Testis (tissue), 3 donors: ENCODE measurements around the gene UGP2. TPM values are rescaled to one million over a fixed set of nuclear protein-coding genes. Genes with fewer than 3 reads are reported as not detected.

ENCODE experiments used
- DNase-seq: peaks from one replicate; pipeline ENCODE4 v3.0.0-alpha.2; 2019
- H3K27ac ChIP-seq, 2 donors: fragments of 200-600 bp; sonication (generic); one replicate each; pipeline ENCODE4 v1.5.1; 2019
- H3K27me3 ChIP-seq: fragments of 200-600 bp; sonication (generic); one replicate; pipeline ENCODE4 v1.5.1; 2019
- H3K36me3 ChIP-seq: fragments of 200-600 bp; sonication (generic); one replicate; pipeline ENCODE4 v1.5.1; 2017; ENCODE audit warnings: low read depth; ENCODE audit errors: missing control alignments
- H3K4me1 ChIP-seq: fragments of 200-600 bp; sonication (generic); one replicate; pipeline ENCODE4 v1.5.1; 2019
- H3K4me3 ChIP-seq, 2 donors: fragments of 200-600 bp; sonication (generic); one replicate each; pipeline ENCODE4 v1.5.1; 2017 to 2019
- H3K9me3 ChIP-seq: fragments of 200-600 bp; sonication (generic); one replicate; pipeline ENCODE4 v1.5.1; 2017
- CTCF ChIP-seq, 3 experiments: fragments of 450-650 bp in 2 of 3; fragments of 200-600 bp in 1 of 3; sonication (generic) in 1 of 3; IDR thresholded peaks; one replicate each; pipeline ENCODE4 v1.5.1; 2016 to 2019; ENCODE audit warnings: antibody characterized with exemption in 3 of 3, mild to moderate bottlenecking in 2 of 3, moderate library complexity in 1 of 3
- POLR2A ChIP-seq: fragments of 450-650 bp; IDR thresholded peaks from one replicate; pipeline ENCODE4 v1.6.1; 2017; ENCODE audit warnings: antibody characterized with exemption, mild to moderate bottlenecking, moderate library complexity
- WGBS, 2 donors: methylation state at CpG; one replicate each; pipeline ENCODE4 v1.1.5; 2018; 5-methylcytosine and 5-hydroxymethylcytosine counted together
- intact Hi-C: fragments of 100-400 bp; cut with DNase I; formaldehyde crosslinking; loops from one replicate; pipeline ENCODE4 v1.15.1; 2023; ENCODE audit warnings: low total_unique reads
- polyA plus RNA-seq: library from polyadenylated mRNA; stranded (reverse); fragments of 350-450 nt; fragmentation: Illumina TruSeq; extraction: RNeasy Lipid Tissue Mini Kit (QIAGEN cat#74804); gene quantifications from one replicate; pipeline ENCODE4 v1.2.3, GENCODE V29; 2014; ENCODE audit warnings: low read depth, low replicate concordance; ENCODE audit not compliant: insufficient read depth
- total RNA-seq, 2 donors: library from RNA; depleted of rRNA; stranded (reverse); fragments of >200 nt; gene quantifications; one replicate each; pipeline ENCODE4 v1.2.3, GENCODE V29; 2016

Gene UGP2
- total and polyA plus RNA-seq, 3 donors from 2014 or later = 51.7 to 70.3 (median 52.9) TPM

GRCh38 chr2:63894167-63894566 lies 52.5 kb downstream of the UGP2 start:
- TF ChIP-seq CTCF (IDR thresholded peaks at IDR 0.05) (no peak), POLR2A (no peak)
- Histone ChIP-seq H3K4me1 (no peaks in the 10 kb centered on the region), H3K27me3 (no peaks in the 10 kb centered on the region), H3K27ac (no peak overlapping the region), H3K36me3 (no peaks in the 10 kb centered on the region), H3K4me3 (no peak overlapping the region), H3K9me3 (no peaks in the 10 kb centered on the region)
- intact Hi-C loops = no loop called here
- DNase-seq = no peak
- WGBS, 2 donors = 85 to 87% methylated on average over 1 of the region's 1 CpG

- WGBS, 2 donors = 88 to 97% methylated on average over 5 of the region's 5 CpGs
- TF ChIP-seq CTCF (IDR thresholded peaks at IDR 0.05) (no peak), POLR2A (no peak)
Measured at GRCh38 chr2:63898839-63899238, 57.1 kb downstream of the UGP2 start.

GRCh38 chr2:63899639-63900038 lies 57.9 kb downstream of the UGP2 start:
- no peaks in the 10 kb centered on the region for H3K36me3 ChIP-seq
- 92 to 97% methylated on average over 1 of the region's 1 CpG for WGBS, 2 donors
- DNase-seq = no peak
- no peaks in the 10 kb centered on the region for H3K9me3 ChIP-seq
- TF ChIP-seq CTCF (IDR thresholded peaks at IDR 0.05) = no peak
- no peak for TF ChIP-seq POLR2A
- intact Hi-C loops = no loop called here
- no peaks in the 10 kb centered on the region for H3K4me1 ChIP-seq
- no peak overlapping the region for H3K4me3 ChIP-seq
- no peaks in the 10 kb centered on the region for H3K27me3 ChIP-seq
- no peak overlapping the region for H3K27ac ChIP-seq

More at GRCh38 chr2:63898839-63899238, 57.1 kb downstream of the UGP2 start:
- no peaks in the 10 kb centered on the region for H3K4me1 ChIP-seq
- H3K4me3 ChIP-seq = no peak overlapping the region
- H3K27me3 ChIP-seq = no peaks in the 10 kb centered on the region
- no peak for DNase-seq
- intact Hi-C loops = no loop called here
- no peaks in the 10 kb centered on the region for H3K36me3 ChIP-seq
- no peak overlapping the region for H3K27ac ChIP-seq
- no peaks in the 10 kb centered on the region for H3K9me3 ChIP-seq

GRCh38 chr2:63902149-63902548 lies 60.5 kb downstream of the UGP2 start:
- Histone ChIP-seq H3K27ac (no peak overlapping the region), H3K36me3 (no peaks in the 10 kb centered on the region), H3K27me3 (no peaks in the 10 kb centered on the region), H3K9me3 (no peaks in the 10 kb centered on the region), H3K4me1 (no peaks in the 10 kb centered on the region), H3K4me3 (no peak overlapping the region)
- intact Hi-C loops = no loop called here
- no peak for DNase-seq
- no peak for TF ChIP-seq CTCF (IDR thresholded peaks at IDR 0.05)
- TF ChIP-seq POLR2A = no peak

- intact Hi-C loops = no loop called here
- Histone ChIP-seq H3K4me1 (no peaks in the 10 kb centered on the region), H3K27ac (no peak overlapping the region), H3K9me3 (no peaks in the 10 kb centered on the region), H3K4me3 (no peak overlapping the region), H3K36me3 (no peaks in the 10 kb centered on the region), H3K27me3 (no peaks in the 10 kb centered on the region)
- TF ChIP-seq POLR2A = no peak
- no peak for TF ChIP-seq CTCF (IDR thresholded peaks at IDR 0.05)
- WGBS, 2 donors = 94 to 97% methylated on average over 2 of the region's 2 CpGs
- DNase-seq = no peak
Measured at GRCh38 chr2:63903003-63903402, 61.3 kb downstream of the UGP2 start.
